ENCODE results near the gene IL23A. TPM values are rescaled to one million over a fixed set of nuclear protein-coding genes. Genes with fewer than 3 reads are reported as not detected.

IL23A gene
- total RNA-seq, 1 experiment from 2014 or later, result 2.0 TPM

DNA sequence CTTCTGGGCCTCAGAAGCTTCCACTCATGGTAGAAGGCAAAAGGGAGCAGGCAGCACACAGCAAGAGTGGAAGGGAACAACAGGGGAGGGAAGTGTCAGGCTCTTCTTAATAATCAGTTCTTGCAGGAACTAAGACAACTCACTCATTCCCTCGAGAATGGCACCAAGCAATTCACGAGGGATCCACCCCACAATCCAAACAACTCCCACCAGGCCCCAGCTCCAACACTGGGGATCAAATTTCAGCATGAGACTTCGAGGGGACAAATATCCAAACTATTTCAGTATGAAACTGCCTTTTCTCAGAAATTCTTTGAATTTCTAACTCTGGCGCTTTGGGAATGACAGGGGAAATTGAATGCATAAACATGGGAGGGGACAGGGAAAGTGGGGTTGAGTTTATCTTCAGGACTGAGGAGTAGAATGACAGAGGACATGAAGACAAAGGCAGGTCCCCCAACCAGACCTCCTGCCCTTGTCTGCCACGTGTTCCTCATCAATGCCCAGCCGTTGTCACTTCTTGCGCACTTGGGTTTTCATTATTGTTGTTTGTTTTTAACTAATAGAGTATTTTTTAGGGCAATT lies 48.6 kb downstream of the IL23A start:
- Mint-ChIP-seq H3K36me3 (ENCODE audit: insufficient read depth in 1 of 3, low read depth in 3 of 3) (no peaks in the 10 kb centered on the region), H3K27ac (no peak overlapping the region; a peak in 2 of 7 replicates), H3K27me3 (ENCODE audit: low read depth) (peaks cover 5% of the 10 kb centered on the region; the same call in 1 of the 2 replicates), H3K9me3 (peaks cover 5% of the 10 kb centered on the region in 2 experiments; a peak in 2 of 5 replicates), H3K4me1 (peaks cover 8 to 10% of the 10 kb centered on the region in 2 experiments), H3K4me3 (no peak overlapping the region)
- no peak overlapping the region for H3K18ac ChIP-seq (ENCODE audit: insufficient read length, low read depth, low read length)
- H4K8ac ChIP-seq (replicated peaks; ENCODE audit: insufficient read length, low read depth, low read length), result no peak overlapping the region
- H4K20me1 ChIP-seq (ENCODE audit: control insufficient read depth, insufficient read depth, insufficient read length), result no peaks in the 10 kb centered on the region
- no peak overlapping the region for H4K91ac ChIP-seq (ENCODE audit: insufficient read length, low read depth, low read length)
- no peak overlapping the region for H2AK5ac ChIP-seq (ENCODE audit: insufficient read length, low read length)
- no peak overlapping the region for H2BK15ac ChIP-seq (ENCODE audit: low read depth, low read length)
- no peak overlapping the region for H4K5ac ChIP-seq (ENCODE audit: insufficient read length, low read depth, low read length)
- no CpG with 5 or more reads among the region's 7 CpGs for WGBS (ENCODE audit: extremely low coverage, insufficient read length, low lambda C conversion rate)
- no peak overlapping the region for H2BK5ac ChIP-seq (ENCODE audit: insufficient read length, low read length)
- H3K79me2 ChIP-seq (ENCODE audit: insufficient read depth, low read length), result no peaks in the 10 kb centered on the region
- no peak overlapping the region for H2BK20ac ChIP-seq (ENCODE audit: low read depth, low read length, poor library complexity, severe bottlenecking)
- no peaks in the 10 kb centered on the region for H3K9me3 ChIP-seq (ENCODE audit: control insufficient read depth, low read depth, low read length)
- no peaks in the 10 kb centered on the region for H3K27me3 ChIP-seq (ENCODE audit: insufficient read depth, low read length)
- H3K14ac ChIP-seq (ENCODE audit: insufficient read depth, low read length), result no peak overlapping the region
- no peak overlapping the region for H3K9ac ChIP-seq (ENCODE audit: extremely low read depth, insufficient read length, low read length)
- H3K4me1 ChIP-seq (ENCODE audit: insufficient read depth, low read length), result no peaks in the 10 kb centered on the region
- no peak overlapping the region for H3K27ac ChIP-seq (ENCODE audit: insufficient read length, low read depth, low read length)
- no peak overlapping the region for H2BK12ac ChIP-seq (ENCODE audit: insufficient read length, low read depth, low read length)
- no peak overlapping the region for H3T11ph ChIP-seq (ENCODE audit: low read length)
- H3K4ac ChIP-seq (ENCODE audit: low read depth, low read length), result no peak overlapping the region
- no peak overlapping the region for H2AFZ ChIP-seq (ENCODE audit: low read length)
- DNase-seq, result no peak
- no peak overlapping the region for H3K56ac ChIP-seq (ENCODE audit: insufficient read length, low read depth, low read length)
- no peak overlapping the region for H2BK120ac ChIP-seq (ENCODE audit: low read depth, low read length, poor library complexity, severe bottlenecking)
- no peaks in the 10 kb centered on the region for H3K79me1 ChIP-seq (ENCODE audit: insufficient read depth, low read depth, low read length, poor library complexity, severe bottlenecking)
- H3K23ac ChIP-seq (ENCODE audit: insufficient read length, low read depth, low read length), result no peak overlapping the region
- H3K23me2 ChIP-seq (ENCODE audit: insufficient read length, low read depth, low read length, poor library complexity, severe bottlenecking), result no peaks in the 10 kb centered on the region
- H3K4me2 ChIP-seq (ENCODE audit: insufficient read depth, insufficient read length, low read length), result no peak overlapping the region
- TF ChIP-seq CTCF (conservative IDR thresholded peaks at IDR 0.05), result no peak
